Panc1 (cell line): ENCODE results near the gene ZNF8.

Source experiments
- SIN3A ChIP-seq: IDR thresholded peaks from 2 replicates; pipeline ENCODE4 v1.6.1; 2012; ENCODE audit warnings: low read depth, mild to moderate bottlenecking, low read length, moderate library complexity, borderline replicate concordance; ENCODE audit not compliant: insufficient read depth
- TF ChIP-seq, protein P1 (sequence below): fragments of 450-650 bp; IDR thresholded peaks from 2 replicates; pipeline ENCODE4 v1.5.1; 2017; ENCODE audit warnings: mild to moderate bottlenecking
- TF ChIP-seq, protein P2 (sequence below), 2 experiments: IDR thresholded peaks; 2 replicates each; pipeline ENCODE4 v1.6.1; 2011 to 2012; ENCODE audit warnings: low read depth in 2 of 2, control low read depth in 1 of 2, low read length in 1 of 2, mild to moderate bottlenecking in 1 of 2, moderate library complexity in 1 of 2; ENCODE audit not compliant: insufficient read depth in 1 of 2

DNA sequence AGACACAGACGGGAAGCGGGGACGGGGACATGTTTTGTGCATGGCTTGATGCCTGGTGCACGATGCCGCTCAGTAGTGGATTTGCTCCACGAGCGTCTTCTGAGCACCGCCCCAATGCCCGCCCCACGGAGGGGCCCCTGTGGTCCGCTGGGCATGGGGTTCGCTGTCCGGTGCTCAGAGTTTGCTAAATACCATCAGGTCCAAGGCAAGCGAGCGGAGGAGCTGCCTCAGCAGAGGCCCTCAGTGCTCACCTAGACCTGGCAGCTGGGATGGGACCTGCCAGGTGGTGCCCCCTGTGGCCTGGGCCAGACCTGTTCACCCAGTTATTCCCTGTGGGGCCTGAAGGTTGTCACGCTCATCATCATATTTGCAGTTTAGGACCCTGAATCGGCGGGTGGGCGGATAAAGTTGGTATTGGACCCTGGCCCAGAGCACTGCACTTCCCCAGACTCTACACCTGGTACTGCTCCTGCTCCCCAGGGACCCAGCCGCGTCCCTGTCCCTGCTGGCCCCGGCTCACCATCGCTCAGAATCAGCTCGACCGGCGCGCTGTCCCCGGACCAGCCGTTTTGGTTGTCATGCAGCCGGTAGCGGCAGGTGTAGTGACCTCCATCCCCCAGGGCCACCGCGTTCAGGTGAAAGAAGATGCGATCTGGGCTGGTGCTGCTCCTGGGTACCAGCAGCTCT is 72.3 kb downstream of the ZNF8 start:
- TF ChIP-seq SIN3A: no peak
- TF ChIP-seq, protein P1, sequence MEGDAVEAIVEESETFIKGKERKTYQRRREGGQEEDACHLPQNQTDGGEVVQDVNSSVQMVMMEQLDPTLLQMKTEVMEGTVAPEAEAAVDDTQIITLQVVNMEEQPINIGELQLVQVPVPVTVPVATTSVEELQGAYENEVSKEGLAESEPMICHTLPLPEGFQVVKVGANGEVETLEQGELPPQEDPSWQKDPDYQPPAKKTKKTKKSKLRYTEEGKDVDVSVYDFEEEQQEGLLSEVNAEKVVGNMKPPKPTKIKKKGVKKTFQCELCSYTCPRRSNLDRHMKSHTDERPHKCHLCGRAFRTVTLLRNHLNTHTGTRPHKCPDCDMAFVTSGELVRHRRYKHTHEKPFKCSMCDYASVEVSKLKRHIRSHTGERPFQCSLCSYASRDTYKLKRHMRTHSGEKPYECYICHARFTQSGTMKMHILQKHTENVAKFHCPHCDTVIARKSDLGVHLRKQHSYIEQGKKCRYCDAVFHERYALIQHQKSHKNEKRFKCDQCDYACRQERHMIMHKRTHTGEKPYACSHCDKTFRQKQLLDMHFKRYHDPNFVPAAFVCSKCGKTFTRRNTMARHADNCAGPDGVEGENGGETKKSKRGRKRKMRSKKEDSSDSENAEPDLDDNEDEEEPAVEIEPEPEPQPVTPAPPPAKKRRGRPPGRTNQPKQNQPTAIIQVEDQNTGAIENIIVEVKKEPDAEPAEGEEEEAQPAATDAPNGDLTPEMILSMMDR: no peak
- TF ChIP-seq, protein P2, sequence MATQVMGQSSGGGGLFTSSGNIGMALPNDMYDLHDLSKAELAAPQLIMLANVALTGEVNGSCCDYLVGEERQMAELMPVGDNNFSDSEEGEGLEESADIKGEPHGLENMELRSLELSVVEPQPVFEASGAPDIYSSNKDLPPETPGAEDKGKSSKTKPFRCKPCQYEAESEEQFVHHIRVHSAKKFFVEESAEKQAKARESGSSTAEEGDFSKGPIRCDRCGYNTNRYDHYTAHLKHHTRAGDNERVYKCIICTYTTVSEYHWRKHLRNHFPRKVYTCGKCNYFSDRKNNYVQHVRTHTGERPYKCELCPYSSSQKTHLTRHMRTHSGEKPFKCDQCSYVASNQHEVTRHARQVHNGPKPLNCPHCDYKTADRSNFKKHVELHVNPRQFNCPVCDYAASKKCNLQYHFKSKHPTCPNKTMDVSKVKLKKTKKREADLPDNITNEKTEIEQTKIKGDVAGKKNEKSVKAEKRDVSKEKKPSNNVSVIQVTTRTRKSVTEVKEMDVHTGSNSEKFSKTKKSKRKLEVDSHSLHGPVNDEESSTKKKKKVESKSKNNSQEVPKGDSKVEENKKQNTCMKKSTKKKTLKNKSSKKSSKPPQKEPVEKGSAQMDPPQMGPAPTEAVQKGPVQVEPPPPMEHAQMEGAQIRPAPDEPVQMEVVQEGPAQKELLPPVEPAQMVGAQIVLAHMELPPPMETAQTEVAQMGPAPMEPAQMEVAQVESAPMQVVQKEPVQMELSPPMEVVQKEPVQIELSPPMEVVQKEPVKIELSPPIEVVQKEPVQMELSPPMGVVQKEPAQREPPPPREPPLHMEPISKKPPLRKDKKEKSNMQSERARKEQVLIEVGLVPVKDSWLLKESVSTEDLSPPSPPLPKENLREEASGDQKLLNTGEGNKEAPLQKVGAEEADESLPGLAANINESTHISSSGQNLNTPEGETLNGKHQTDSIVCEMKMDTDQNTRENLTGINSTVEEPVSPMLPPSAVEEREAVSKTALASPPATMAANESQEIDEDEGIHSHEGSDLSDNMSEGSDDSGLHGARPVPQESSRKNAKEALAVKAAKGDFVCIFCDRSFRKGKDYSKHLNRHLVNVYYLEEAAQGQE (IDR thresholded peaks at IDR 0.05; ENCODE audit: insufficient read depth in 1 of 2, low read depth in 2 of 2, low read length in 1 of 2): no peak
